Pons (tissue), 1 donor: ENCODE results near the gene RPL10.

Experiments
- DNase-seq: peaks from one replicate; pipeline ENCODE4 v3.0.0-alpha.2; 2016; ENCODE audit warnings: low spot score

RPL10 gene

DNA sequence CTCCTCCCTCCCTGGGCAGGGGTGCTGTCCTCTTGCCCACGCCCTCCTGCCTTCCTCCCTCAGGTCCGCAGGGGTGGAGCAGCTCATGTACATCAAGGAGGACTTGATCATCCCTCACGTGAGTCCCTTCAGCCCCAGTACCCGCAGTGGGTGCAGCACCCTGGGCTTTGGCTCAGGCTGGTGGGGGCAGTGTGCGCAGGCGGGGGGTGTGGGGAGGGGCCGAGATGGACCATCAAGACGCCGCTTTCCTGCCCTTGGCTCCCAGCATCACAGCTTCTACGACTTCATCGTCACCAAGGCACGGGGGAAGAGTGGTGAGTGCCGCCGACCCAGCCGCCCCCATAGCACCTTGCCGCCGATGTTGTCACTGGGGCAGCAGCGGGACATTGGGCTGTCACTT is 51.4 kb downstream of the RPL10 start:
- no peak for DNase-seq

DNA sequence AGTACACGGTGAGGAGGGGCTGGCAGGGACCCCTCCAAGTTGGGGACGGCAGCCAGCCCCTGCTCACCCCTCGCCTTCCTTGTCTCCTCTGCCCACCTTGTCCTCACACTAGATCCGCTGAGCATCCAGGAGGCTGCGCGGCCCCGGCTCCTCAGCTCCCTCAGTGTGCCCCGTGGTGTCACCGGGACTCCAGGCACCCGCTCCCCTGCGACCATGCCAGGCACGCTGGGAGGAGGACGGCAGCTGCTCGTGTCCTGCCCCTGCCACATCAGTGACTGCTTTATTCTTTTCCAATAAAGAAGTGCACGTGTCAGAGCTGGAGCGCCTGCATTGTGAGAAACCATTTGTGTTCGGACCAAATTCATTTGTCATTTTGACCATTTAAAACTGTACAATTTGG is 52.1 kb downstream of the RPL10 start:
- DNase-seq = no peak
